ENCODE measurements around the gene ST6GAL2.

The ST6GAL2 gene

DNA sequence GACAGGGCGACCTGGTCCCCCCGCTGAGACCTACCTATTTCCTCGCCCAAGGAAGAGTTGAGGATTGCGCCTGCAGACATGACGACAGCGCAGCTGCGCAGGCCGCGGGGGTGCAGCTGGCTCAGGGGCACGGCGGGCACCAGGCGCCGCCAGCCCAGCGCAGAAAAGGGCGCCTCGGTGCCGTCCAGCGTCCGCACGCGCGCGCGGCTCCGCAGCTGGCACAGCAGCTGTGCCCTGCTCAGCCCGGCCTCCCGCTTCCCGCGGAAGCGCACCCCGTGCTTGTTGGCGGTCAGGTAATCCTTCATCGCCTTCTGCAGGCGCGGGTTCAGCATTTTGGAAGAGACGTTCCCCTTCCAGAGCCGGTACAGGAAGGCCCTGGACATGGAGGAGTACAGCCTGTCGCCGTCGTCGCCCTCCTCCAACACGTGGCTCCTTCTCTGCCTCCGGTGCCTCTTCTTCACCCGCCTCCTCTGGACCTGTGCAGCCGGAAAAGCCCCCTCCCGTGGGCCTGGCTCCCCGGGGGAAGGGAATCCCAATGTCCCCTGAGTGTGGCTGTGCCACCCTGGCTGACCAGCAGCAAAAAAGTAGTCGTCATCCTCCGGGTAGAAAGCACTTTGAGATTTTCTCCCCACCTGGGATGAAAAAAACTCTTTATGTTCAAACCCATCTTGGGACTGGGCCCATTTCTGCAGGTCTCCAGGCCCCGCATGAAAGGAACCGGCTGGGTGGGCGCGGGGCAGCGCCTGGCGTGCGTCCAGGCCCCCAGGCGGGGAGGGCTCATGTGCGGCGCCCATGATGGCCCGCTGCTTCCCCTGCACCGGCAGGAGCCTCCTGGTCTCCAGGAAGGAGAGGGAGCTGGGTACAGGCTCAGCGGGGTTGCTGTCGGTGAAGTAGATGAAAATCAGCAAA, 42.7 kb downstream of the ST6GAL2 start:
- TF ChIP-seq, protein P1, sequence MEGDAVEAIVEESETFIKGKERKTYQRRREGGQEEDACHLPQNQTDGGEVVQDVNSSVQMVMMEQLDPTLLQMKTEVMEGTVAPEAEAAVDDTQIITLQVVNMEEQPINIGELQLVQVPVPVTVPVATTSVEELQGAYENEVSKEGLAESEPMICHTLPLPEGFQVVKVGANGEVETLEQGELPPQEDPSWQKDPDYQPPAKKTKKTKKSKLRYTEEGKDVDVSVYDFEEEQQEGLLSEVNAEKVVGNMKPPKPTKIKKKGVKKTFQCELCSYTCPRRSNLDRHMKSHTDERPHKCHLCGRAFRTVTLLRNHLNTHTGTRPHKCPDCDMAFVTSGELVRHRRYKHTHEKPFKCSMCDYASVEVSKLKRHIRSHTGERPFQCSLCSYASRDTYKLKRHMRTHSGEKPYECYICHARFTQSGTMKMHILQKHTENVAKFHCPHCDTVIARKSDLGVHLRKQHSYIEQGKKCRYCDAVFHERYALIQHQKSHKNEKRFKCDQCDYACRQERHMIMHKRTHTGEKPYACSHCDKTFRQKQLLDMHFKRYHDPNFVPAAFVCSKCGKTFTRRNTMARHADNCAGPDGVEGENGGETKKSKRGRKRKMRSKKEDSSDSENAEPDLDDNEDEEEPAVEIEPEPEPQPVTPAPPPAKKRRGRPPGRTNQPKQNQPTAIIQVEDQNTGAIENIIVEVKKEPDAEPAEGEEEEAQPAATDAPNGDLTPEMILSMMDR (IDR thresholded peaks at IDR 0.05; ENCODE audit: low read depth, low read length, missing control alignments): no peak
- no peak for DNase-seq (ENCODE audit: low read depth)
- H3K4me3 ChIP-seq (ENCODE audit: low read depth, low read length): no peak overlapping the region

DNA sequence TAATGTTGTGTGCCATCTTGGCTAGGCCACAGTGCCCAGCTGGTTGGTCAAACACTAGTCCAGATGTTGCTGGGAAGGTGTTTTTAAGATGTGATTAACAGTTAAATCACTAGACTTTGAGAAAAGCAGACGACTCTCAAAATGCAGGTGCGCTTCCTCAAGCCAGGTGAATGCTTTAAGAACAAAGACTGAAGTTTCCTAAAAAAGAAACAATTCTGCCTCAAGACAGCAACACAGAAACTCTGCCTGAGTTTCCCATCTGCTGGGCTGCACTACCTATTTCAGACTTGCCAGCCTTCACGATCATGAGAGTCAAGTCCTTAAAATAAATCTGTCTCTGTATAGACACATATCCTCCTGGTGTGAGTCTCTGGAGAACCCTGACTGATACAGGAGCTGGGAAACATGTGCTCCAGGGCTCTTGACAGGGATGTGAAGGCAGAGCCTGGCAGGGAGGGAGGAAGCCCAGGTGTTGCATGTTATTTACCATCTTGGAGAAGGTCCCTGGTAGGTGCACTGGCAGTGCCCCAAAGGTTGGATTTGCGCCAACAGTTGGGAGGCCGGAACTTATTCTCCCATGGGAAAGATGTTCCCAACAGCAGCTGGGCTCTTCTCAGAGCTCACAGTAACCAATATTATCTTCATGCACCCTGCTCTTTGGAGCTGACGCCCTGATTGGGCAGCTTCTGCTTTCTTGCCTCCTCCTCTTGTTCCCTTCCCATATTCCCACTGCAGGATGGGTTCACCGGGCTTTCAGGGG, 43.9 kb downstream of the ST6GAL2 start:
- no peak overlapping the region for H3K4me3 ChIP-seq (ENCODE audit: low read depth, low read length)
- DNase-seq (ENCODE audit: low read depth): no peak
- TF ChIP-seq, protein P1 (IDR thresholded peaks at IDR 0.05; ENCODE audit: low read depth, low read length, missing control alignments): no peak

DNA sequence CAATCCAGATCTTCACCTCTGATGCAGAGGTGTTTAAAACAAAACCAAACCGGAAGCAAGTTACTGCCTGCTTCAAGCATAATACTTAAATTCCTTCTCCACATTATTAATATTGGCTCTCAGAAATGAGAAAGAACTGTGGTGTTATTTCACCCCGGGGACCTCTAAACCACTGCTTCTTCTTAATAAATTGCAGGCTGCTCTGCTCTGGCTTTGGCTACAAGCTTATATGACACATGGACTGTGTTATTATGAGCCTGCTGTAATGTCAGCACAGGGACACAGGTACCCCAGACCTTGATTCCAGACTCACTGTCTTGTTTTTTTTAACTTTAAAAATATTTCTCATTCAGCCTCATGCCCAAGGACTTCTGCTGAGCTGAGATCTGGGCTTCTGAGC, 45.1 kb downstream of the ST6GAL2 start:
- DNase-seq (ENCODE audit: low read depth): no peak
- H3K4me3 ChIP-seq (ENCODE audit: low read depth, low read length): no peak overlapping the region
- TF ChIP-seq, protein P1 (IDR thresholded peaks at IDR 0.05; ENCODE audit: low read depth, low read length, missing control alignments): no peak

DNA sequence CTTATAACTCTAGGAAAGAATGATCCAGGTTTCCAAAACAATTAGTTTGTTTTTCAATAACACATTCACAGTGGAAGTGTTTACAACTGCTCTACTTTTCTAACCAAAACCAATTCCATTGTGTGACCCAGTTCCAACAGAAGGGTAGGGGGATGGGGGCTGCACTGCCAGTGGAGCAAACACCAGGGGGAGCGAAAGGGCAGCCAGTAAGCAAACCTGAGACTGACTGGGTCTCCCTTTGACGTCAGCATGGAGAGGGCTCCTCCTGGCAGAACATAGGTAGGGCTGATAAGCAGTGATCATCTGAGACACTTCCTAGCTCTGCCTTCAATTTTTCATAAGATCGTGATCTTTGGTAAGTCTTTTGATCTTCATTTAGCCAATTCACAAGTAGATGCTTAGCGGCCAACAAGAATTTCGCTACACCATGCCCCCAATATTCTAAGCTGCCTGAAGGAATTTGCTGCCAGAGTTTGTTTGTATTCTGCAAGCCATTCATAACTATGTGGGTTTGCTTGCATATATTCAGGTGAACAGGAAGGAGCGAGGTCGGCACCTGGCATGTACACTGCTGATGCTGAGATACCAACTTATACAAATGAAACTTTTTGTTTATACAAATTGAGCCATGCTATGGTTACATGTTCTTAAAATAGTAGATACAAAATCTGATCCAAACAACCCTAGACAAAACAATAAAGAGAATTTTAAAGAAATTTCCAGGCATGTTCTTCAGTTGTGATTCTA, 45.9 kb downstream of the ST6GAL2 start:
- TF ChIP-seq, protein P1 (IDR thresholded peaks at IDR 0.05; ENCODE audit: low read depth, low read length, missing control alignments): no peak
- no peak for DNase-seq (ENCODE audit: low read depth)

DNA sequence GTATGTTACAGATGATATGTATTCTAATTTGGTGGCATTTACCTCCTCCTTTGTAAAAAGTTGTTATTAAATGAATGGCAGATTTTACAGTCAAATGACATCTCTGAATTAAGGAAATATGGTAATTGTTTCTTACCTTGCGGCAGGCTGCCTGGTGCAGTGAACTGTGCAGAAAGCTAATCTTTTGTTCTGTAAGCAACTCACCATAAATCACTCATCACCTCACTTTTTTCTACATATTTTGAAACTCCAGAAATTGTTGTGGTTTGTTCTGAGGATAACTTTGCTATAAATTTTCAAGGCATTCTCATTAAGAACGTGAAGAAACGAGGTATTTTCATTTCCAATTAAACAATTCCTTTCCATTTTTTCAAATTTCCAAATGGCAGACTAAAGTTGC, 52.7 kb downstream of the ST6GAL2 start:
- DNase-seq (ENCODE audit: low read depth): no peak
- H3K4me3 ChIP-seq (ENCODE audit: low read depth, low read length): no peak overlapping the region

More for the DNA sequence above, 45.9 kb downstream of the ST6GAL2 start:
- no peak overlapping the region for H3K4me3 ChIP-seq (ENCODE audit: low read depth, low read length)

More for the DNA sequence above, 52.7 kb downstream of the ST6GAL2 start:
- TF ChIP-seq, protein P1 (IDR thresholded peaks at IDR 0.05; ENCODE audit: low read depth, low read length, missing control alignments): no peak

Measured in GM12864 (cell line).